HG03039 (cell line): ENCODE results near the gene DDN.

Experiments used
- ATAC-seq: cut with Tn5 transposase; IDR thresholded peaks from one replicate; pipeline ENCODE4 v1.9.1; 2021; ENCODE audit warnings: mild to moderate bottlenecking, moderate library complexity; ENCODE audit not compliant: unreplicated experiment

DDN gene

GRCh38 chr12:49014547-49014946 is 15.4 kb upstream of the DDN start:
- no peak for ATAC-seq

GRCh38 chr12:49013428-49013827 is 14.3 kb upstream of the DDN start:
- ATAC-seq = no peak

GRCh38 chr12:49012739-49013138 is 13.6 kb upstream of the DDN start:
- ATAC-seq = no peak

- no peak for ATAC-seq
These were observed 11.0 kb upstream of the DDN start for GRCh38 chr12:49010092-49010668.

- no peak for ATAC-seq
These were observed 9.8 kb upstream of the DDN start for GRCh38 chr12:49008943-49009342.

GRCh38 chr12:49000346-49000745 is 1.2 kb upstream of the DDN start:
- ATAC-seq = no peak

- ATAC-seq = no peak
These were observed 450 bp downstream of the DDN start for GRCh38 chr12:48998497-48999353.

GRCh38 chr12:48997719-48998496 is 1.3 kb downstream of the DDN start:
- no peak for ATAC-seq

- no peak for ATAC-seq
These were observed 2.1 kb downstream of the DDN start for GRCh38 chr12:48996794-48997718.

GRCh38 chr12:48995086-48995879 is 3.9 kb downstream of the DDN start:
- no peak for ATAC-seq

- no peak for ATAC-seq
These were observed 4.7 kb downstream of the DDN start for GRCh38 chr12:48994224-48995085.

- no peak for ATAC-seq
These were observed 5.4 kb downstream of the DDN start for GRCh38 chr12:48993787-48994186.

- no peak for ATAC-seq
These were observed 7.7 kb downstream of the DDN start for GRCh38 chr12:48991247-48992050.

- no peak for ATAC-seq
These were observed 8.6 kb downstream of the DDN start for GRCh38 chr12:48990552-48990951.

- ATAC-seq = no peak
These were observed 11.0 kb downstream of the DDN start for GRCh38 chr12:48988030-48988649.

- no peak for ATAC-seq
These were observed 12.4 kb downstream of the DDN start for GRCh38 chr12:48986720-48987291.

- ATAC-seq = no peak
These were observed 13.3 kb downstream of the DDN start for GRCh38 chr12:48985901-48986300.
